Activated CD4-positive, alpha-beta T cell treated with anti-CD3 and anti-CD28 coated beads for 24 hours (primary cell): ENCODE measurements around the gene CDC20.
"Not testable (repeated sequence)": the region's sequence is repeated elsewhere in the genome, so short reads cannot be mapped to it uniquely, and the experiment has no call there.

ENCODE experiments used
- DNase-seq, 2 donors: peaks; one replicate each; pipeline ENCODE4 v3.0.0-alpha.2; 2020; ENCODE audit warnings: low read depth in 2 of 2

Gene CDC20

GRCh38 chr1:43358121-43358745, 548 bp upstream of the CDC20 start:
- no peak for DNase-seq

GRCh38 chr1:43359696-43360095, 915 bp downstream of the CDC20 start:
- DNase-seq, result no peak

GRCh38 chr1:43360616-43361015, 1.8 kb downstream of the CDC20 start:
- no peak for DNase-seq

- DNase-seq, result no peak
Measured at GRCh38 chr1:43363283-43363934, 4.6 kb downstream of the CDC20 start.

- DNase-seq, result no peak
Measured at GRCh38 chr1:43363935-43364525, 5.2 kb downstream of the CDC20 start.

- no peak for DNase-seq
Measured at GRCh38 chr1:43365678-43366077, 6.9 kb downstream of the CDC20 start.

- no peak for DNase-seq
Measured at GRCh38 chr1:43366179-43366578, 7.4 kb downstream of the CDC20 start.

- DNase-seq, result no peak
Measured at GRCh38 chr1:43366601-43367025, 7.8 kb downstream of the CDC20 start.

GRCh38 chr1:43367026-43367903, 8.5 kb downstream of the CDC20 start:
- peak; percentile 33 to 48 for DNase-seq

- peak; percentile 86 for DNase-seq
Measured at GRCh38 chr1:43367904-43368645, 9.3 kb downstream of the CDC20 start, which contains the start of gene ELOVL1. TSS of gene ELOVL1 (minus strand) at chr1:43368011. CDS start at chr1:43365609, 2,402 bp downstream.

GRCh38 chr1:43368646-43369020, 9.9 kb downstream of the CDC20 start:
- DNase-seq, result no peak

- DNase-seq, result not testable (repeated sequence)
Measured at GRCh38 chr1:43369779-43370178, 11.0 kb downstream of the CDC20 start.

GRCh38 chr1:43370564-43370963, 11.8 kb downstream of the CDC20 start:
- no peak for DNase-seq

GRCh38 chr1:43372172-43372571, 13.4 kb downstream of the CDC20 start:
- DNase-seq, result no peak

- DNase-seq, result no peak
Measured at GRCh38 chr1:43373066-43373940, 14.5 kb downstream of the CDC20 start.

- DNase-seq, result no peak
Measured at GRCh38 chr1:43376723-43377235, 18.0 kb downstream of the CDC20 start.

GRCh38 chr1:43377831-43378230, 19.1 kb downstream of the CDC20 start:
- no peak for DNase-seq

GRCh38 chr1:43379476-43379875, 20.7 kb downstream of the CDC20 start:
- no peak for DNase-seq

- DNase-seq, result no peak
Measured at GRCh38 chr1:43381612-43382011, 22.8 kb downstream of the CDC20 start.
